SH-SY5Y (cell line): ENCODE measurements around the gene OST4.

ENCODE experiments used
- GATA2 ChIP-seq: IDR thresholded peaks from 2 replicates; pipeline ENCODE4 v1.6.1; 2011; ENCODE audit warnings: mild to moderate bottlenecking, low read depth, low read length
- GATA3 ChIP-seq: IDR thresholded peaks from 2 replicates; pipeline ENCODE4 v1.6.1; 2011; ENCODE audit warnings: low read depth, mild to moderate bottlenecking, low read length, moderate library complexity

- TF ChIP-seq GATA2 (no peak), GATA3 (no peak)
Observed at GRCh38 chr2:27058210-27058609, 13.2 kb downstream of the OST4 start.
